ENCODE data around the gene AMBP.

Gene AMBP

DNA sequence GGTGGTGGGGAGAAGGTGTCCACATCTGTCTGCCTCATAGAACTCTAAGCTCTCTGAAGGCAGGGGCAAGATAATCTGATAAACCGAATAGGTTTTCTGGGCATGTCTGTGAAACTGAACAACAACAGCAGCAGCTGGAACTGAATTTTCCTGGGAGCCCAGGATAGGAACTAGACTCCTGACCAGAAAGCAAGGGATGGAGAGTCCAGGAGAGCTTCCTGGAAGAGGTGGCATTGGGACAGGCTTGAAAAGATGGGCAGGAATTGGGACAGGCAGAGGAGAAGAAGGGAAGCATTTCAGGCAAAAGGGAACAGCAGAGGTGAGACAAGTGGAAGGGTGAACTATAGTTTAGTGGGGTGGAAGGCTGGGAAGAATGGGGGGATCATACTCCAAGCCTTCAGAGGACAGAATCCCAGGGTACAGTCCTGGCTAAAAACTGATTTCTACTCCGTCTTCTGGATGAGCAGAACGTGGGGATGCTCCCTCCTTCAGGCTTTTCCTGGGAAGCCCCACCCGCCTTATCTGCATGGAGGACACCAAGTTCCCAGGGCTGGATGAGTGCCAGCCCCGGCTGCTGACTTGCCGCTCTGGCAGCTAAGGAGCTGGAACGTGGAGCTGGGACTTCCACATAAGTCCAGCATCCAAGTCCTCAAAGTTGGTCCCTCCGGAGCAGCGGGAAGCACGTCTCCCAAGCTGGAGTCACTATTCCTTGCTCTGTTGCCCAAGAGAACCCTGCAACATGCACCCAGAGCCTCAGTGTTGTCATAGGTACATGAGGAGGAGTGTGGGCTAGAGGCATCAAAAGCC is 34.9 kb upstream of the AMBP start:
- no peak for DNase-seq (ENCODE audit: low spot score)

- DNase-seq (ENCODE audit: low spot score), result no peak
Measured at GRCh38 chr9:114112325-114112724, 34.2 kb upstream of the AMBP start.

DNA sequence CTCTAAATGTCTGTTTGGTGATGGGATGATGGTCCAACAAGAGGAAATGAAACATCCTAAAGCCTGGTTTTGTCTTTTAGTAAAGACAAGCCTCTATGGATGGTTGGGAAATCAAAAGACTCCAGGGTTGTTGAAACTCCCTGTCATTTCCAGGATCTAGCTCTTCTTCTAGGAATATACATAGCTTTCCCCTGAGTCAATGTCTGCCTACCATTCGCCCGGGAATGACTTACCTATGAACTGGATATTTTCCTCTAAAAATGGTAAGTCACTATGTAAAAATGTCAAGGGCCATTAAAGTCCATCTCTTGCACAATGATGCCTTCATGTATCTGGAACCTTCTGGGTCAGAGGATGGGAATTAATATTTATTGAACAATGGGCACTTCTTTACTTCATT is 32.1 kb upstream of the AMBP start:
- DNase-seq (ENCODE audit: low spot score), result no peak

- DNase-seq (ENCODE audit: low spot score), result no peak
Measured at GRCh38 chr9:114109124-114109523, 31.0 kb upstream of the AMBP start.

- DNase-seq (ENCODE audit: low spot score), result peak; percentile 81
Measured at GRCh38 chr9:114108016-114108833, 30.1 kb upstream of the AMBP start.

DNA sequence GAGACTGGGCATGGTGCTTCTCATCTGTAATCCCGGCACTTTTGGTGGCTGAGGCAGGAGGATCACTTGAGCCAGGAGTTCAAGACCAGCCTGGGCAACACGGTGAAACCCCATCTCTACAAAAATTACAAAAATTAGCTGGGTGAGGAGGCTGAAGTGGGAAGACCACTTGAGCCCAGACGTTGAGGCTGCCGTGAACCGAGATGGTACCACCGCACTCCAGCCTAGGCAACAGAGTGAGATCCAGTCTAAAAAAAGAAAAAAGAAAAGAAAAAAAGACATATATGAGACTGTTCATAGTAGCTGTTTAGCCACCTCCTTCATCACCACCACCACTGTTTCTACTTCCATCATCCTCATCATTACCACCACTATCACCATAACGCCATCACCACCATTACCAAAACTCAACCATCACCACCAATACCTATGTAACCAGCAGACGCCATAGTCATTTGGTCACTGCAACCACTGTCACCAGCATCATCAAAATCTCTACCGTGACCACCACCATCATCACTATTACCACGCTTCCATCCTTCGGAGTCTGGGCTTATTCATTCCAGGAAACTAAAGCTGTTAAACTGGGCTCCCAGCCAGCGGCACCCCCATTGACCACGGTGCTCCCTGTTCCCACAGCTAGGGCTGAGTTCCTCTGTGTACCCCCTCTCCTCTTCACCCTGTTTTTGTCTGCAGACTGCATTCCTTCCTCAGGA is 29.3 kb upstream of the AMBP start:
- DNase-seq (ENCODE audit: low spot score), result no peak

DNA sequence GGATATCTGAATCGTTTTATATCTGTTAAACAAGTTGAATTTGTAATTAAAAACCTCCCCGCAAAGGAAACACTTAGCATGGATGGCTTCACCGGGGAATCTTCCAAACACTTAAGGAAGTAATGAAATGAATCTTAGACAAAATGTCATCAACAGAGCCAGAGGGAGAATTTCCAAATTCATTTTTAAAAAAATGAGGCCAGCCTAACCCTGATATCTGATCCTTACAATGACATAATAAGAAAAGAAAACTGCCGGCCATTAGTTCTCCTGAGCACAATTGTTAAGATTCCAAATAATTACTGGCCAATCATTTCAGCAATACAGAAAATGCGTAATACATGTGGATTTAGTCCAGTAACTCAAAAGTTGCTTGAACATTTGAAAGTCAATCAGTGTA is 27.1 kb upstream of the AMBP start:
- no peak for DNase-seq (ENCODE audit: low spot score)

- DNase-seq (ENCODE audit: low spot score), result no peak
Measured at GRCh38 chr9:114102484-114102883, 24.4 kb upstream of the AMBP start.

DNA sequence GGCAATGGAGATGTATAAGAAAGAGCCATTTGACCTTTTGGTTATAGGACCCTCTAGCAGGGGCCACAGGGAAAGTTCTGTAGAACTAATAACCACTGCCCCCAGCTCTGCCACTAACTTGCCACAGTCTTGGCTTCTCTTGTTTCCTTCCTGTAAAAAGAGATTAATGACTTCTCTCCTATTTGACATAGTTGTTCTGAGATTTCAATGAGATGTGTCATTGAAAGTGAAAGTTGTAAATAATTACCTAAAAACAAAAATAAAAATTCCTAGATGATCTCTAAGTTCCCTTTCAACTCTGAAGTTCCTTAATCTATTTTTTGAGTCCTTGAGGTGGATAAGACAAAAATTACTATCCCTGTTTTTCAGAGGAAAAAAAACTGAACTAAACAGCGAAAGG is 22.4 kb upstream of the AMBP start:
- no peak for DNase-seq (ENCODE audit: low spot score)

DNA sequence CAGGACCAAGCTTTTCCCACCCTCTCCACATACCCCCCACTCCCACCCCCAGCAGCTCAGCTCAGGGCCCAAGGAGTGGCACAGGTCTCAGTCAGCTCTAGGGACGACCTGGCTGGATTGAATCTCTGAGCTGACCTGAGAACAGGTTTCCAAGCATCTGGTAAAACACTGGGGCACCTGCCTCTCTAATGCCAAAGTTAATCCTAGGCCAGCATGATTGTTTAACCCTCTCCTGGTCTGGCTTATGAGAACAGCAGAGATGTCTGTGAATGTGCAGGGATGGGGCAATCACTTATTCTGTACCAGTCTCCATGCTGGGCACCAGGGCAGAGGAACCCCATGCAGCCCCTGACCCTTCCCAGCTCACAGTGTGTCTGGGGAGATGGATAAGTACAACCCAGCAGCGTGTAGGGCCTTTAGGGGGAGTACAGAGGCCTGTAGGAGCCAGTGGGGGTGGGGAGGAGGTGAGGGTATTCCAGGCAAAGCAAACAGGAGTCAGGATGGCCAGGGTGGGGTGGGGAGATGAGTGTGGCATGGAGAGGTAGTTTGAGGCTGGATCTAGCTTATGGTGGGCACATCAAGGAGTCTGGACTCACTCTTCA is 21.7 kb upstream of the AMBP start:
- no peak for DNase-seq (ENCODE audit: low spot score)

GRCh38 chr9:114098936-114099668 is 21.0 kb upstream of the AMBP start, which contains the start of gene KIF12:
Gene KIF12, minus strand, starts transcription at chr9:114099292. Its CDS starts 16 bp downstream, at chr9:114099276.
- DNase-seq (ENCODE audit: low spot score), result peak; percentile 76

- peak; percentile 78 for DNase-seq (ENCODE audit: low spot score)
Measured at GRCh38 chr9:114098021-114098935, 20.2 kb upstream of the AMBP start.

GRCh38 chr9:114097613-114098020 is 19.5 kb upstream of the AMBP start:
- no peak for DNase-seq (ENCODE audit: low spot score)

DNA sequence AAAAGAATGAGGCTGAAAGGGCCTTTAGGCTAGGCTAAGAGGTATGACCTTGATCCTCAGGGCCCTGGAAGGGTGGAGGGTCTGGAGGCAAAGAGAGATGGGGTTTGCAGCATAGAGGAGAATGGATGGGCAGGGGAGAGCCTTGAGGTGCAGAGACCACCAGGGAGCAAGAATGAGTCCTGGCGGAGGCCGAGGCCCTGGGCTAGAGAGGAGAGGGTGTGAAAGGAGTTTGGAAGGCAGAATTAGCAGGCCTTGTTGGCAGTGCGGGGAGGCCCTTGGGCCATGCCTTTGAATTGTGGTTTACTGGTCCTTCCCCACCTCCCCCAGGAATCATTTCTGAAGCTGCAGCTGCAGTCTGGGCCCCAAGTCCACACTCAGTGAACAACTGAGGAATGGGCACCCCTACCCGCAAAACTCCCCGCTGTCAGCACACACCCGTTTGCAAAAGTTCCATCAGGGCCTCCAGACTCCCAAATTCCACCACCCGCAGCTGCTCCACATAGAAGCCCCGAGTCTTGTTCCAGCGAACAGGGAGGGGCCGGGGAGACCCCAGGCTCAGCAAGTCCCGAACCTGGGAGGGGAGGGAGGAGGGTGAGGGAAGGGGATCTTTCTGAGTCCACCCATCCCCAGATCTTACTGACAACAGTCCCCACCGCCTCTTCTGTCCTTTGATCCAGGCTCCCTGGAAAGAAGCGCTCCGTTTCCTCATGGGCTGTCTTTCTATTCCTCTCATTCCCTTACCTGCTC is 18.9 kb upstream of the AMBP start:
- no peak for DNase-seq (ENCODE audit: low spot score)

DNA sequence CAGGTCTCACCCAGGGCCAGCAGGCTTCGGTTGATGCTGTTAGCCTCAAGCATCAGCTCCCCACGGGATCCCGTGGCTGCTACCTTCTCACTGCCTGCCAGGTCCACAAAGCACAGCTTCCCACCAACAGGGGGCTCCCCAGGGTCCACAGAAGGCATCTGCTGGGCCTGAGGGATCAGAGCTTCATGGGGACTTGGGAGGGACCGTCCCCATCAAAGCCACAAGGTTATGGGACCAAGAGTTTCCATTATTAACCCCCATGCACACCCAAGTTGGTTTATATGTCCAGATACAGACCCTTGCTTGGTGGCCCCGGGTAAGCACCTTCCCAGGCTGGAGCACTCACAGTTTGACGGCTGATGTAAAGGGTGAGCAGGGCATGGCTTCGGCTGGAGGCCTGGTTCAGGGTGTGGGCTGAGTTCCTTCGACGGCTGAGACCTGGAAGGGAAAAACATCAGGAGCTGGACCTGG is 18.0 kb upstream of the AMBP start:
- DNase-seq (ENCODE audit: low spot score), result peak; percentile 53

DNA sequence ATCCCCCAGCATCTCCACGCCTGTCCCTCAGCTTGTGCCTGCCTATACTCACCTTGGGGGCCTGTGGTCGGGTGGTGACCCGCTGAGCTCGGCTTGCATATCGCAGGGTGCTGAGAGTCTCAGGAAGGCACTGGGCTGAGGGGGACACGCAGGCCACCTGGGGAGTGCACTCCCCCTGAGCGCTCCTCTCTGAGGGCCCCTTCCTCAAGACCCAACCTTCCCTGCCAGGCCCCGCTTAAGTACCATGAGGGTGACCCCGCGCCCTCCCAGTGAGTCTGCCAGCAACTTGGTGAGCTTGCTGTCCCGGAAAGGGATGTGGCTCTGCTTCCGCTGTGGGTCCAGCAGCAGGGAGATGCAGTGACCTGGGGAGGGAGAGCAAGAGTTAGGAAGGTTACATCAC is 16.9 kb upstream of the AMBP start:
- DNase-seq (ENCODE audit: low spot score), result no peak

DNA sequence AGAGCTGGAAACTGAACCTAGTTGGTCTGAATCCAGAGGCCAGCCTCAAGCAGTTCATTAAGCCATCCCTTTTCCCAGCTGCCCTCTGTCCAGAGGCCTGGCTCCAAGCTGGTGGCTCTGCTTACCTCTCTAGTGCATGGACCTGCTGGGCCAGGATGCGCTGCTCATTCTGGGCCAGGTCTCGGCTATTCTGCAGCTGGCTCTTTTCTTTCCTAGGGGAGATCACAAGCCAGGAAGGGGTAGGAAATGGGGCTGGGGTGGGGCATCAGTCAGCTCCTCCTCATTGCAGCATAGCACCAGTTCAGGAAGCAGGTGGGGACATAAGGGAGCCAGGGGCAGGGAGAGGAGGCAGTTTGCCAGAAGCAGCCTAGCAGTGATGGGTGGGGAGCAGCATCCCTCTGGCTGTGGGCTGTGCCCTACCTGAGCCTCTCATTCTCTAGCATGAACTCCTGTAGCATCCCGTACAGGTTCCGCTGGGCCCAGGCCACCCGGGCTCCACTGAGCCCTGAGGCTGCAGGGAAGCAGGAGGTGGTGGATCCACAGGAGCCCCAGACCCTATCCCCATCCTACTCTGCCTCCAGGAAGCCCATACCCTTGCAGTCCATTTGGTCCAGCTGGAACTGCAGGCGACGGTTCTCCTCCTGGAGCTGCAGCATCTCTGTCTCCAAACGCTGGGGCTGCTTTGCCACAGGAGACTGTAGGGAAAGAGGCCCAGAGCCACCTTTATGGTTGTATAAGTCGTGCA is 15.8 kb upstream of the AMBP start:
- DNase-seq (ENCODE audit: low spot score), result no peak

DNA sequence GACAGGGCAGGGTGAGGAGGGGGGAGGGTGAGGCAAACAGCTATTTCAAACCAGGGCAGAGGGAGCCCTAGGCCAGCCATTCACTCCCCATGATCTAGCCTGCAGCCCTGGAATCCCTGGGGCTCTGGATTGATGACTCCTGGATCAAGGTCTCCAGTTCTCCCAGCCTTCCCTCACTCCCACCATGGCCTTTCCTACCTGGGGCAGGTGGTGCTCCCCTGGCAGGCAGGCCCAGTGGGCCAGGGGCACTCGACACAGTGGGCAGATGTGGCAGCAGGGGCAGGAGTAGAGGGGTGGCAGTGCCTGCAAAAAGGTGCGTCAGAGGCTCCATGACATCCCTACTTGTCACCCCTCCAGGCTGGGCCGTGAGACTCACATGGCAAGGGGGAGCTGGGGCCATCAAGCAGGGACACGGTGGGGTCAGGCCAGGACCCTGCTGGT is 15.0 kb upstream of the AMBP start:
- no peak for DNase-seq (ENCODE audit: low spot score)

DNA sequence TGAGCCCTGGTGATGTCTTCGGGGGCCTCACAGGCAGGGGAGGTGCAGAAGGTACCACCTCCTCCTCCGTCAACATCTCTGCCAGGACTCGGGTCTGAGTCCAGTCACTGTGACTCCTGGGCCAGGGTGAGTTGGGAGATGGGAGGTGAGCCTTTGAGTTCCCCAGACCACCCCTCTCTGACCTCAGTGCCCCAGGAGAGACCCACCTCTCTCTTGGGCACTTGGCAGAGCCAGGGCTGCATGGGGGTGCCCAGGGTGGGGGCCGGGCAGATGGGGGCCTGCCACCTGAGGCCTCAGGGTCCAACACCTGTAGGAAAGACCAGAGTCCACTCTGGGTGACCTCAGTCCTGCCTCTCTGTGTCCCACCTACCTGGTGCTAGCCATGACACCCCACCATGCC is 14.2 kb upstream of the AMBP start:
- no peak for DNase-seq (ENCODE audit: low spot score)
